K562 (cell line): ENCODE results near the gene AARSD1. TPM values are rescaled to one million over a fixed set of nuclear protein-coding genes. Genes with fewer than 3 reads are reported as not detected.
A peak's percentile ranks its signal among the peaks of the same experiment; 100 is the strongest.

Experiments used
- ATAC-seq: fragments of 200-7000 bp; cut with Tn5 transposase; 3 replicates; pipeline ENCODE4 v1.9.1; 2020; ENCODE audit warnings: moderate library complexity
- BruUV-seq: library from RNA; stranded (reverse); fragments of 400-500 nt; replicated peaks from 2 replicates; lab custom pipeline; 2021; lab: Mats Ljungman, UMichigan
- CTCF ChIA-PET: fragments of 300-600 bp; formaldehyde crosslinking; extraction: SDS; loops from one replicate; lab custom pipeline; 2021; ENCODE audit warnings: low intra/inter-chr PET ratio; lab: Yijun Ruan, JAX
- POLR2A ChIA-PET: fragments of 300-600, 350-650 bp; sonication (Branson Sonifier 250); formaldehyde crosslinking; extraction: SDS; loops from one replicate; lab custom pipeline; 2021; ENCODE audit warnings: antibody characterized with exemption, inconsistent platforms; lab: Yijun Ruan, JAX
- DNase-seq, 4 experiments: peaks; one replicate each; pipeline versions ENCODE4 v3.0.0 to v3.0.0-alpha.2; 2011 to 2018; ENCODE audit warnings: low spot score in 3 of 4, mixed read lengths in 3 of 4; ENCODE audit errors: extremely low read depth in 1 of 4
- FAIRE-seq: peaks from 2 replicates; lab custom pipeline; 2011; peaks lifted over from hg19 to GRCh38; lab: Jason Lieb, UNC
- H2AFZ ChIP-seq: 2 replicates; pipeline ENCODE4 v1.6.0; 2011; ENCODE audit warnings: low read depth, low read length, control low read depth, inconsistent platforms
- H3K27ac ChIP-seq: fragments of 200-600 bp; 3 replicates; pipeline ENCODE4 v1.8.0; 2011; ENCODE audit warnings: low read depth, mild to moderate bottlenecking, control low read depth, inconsistent platforms, low read length, moderate library complexity, mixed read lengths; ENCODE audit errors: extremely low read depth
- H3K27me3 ChIP-seq, 2 experiments: fragments of 300-600 bp in 1 of 2; 2 replicates in 1 of 2; 3 replicates in 1 of 2; pipeline versions ENCODE4 v1.6.0 to v1.8.0; 2011; ENCODE audit warnings: inconsistent platforms in 2 of 2, low read length in 2 of 2, mild to moderate bottlenecking in 1 of 2, mixed read lengths in 1 of 2, moderate library complexity in 1 of 2; ENCODE audit not compliant: control insufficient read depth in 2 of 2, insufficient read depth in 2 of 2
- H3K36me3 ChIP-seq: fragments of 300-600 bp; 3 replicates; pipeline ENCODE4 v1.8.0; 2011; ENCODE audit warnings: mild to moderate bottlenecking, low read length, inconsistent platforms; ENCODE audit not compliant: control insufficient read depth, insufficient read depth
- H3K4me1 ChIP-seq, 2 experiments: fragments of 200-600 bp in 1 of 2; replicated peaks in 1 of 2; 2 replicates in 1 of 2; 3 replicates in 1 of 2; pipeline versions ENCODE4 v1.5.1 to v1.8.0; 2011; ENCODE audit warnings: inconsistent platforms in 2 of 2, low read length in 2 of 2, mild to moderate bottlenecking in 1 of 2, mixed read lengths in 1 of 2, moderate library complexity in 1 of 2; ENCODE audit not compliant: control insufficient read depth in 2 of 2, insufficient read depth in 2 of 2
- H3K4me2 ChIP-seq: 2 replicates; pipeline ENCODE4 v1.6.1; 2011; ENCODE audit warnings: low read length, control low read depth, inconsistent platforms, mixed read lengths; ENCODE audit not compliant: insufficient read depth
- H3K4me3 ChIP-seq: fragments of 200-600 bp; sonication (generic), shearing (Covaris generic); 2 replicates; pipeline ENCODE4 v1.5.1; 2016; ENCODE audit warnings: control low read depth, inconsistent platforms
- H3K79me2 ChIP-seq: fragments of 200-600 bp; 3 replicates; pipeline ENCODE4 v1.8.0; 2011; ENCODE audit warnings: low read length, inconsistent platforms; ENCODE audit not compliant: control insufficient read depth, insufficient read depth
- H3K9ac ChIP-seq, 2 experiments: 2 replicates each; pipeline versions ENCODE4 v1.6.0 to v1.6.1; 2011; ENCODE audit warnings: low read depth in 2 of 2, low read length in 2 of 2, control low read depth in 1 of 2, inconsistent platforms in 1 of 2, mild to moderate bottlenecking in 1 of 2, mixed read lengths in 1 of 2; ENCODE audit not compliant: insufficient read depth in 1 of 2
- H3K9me1 ChIP-seq: one replicate; pipeline ENCODE4 v1.6.0; 2011; ENCODE audit warnings: inconsistent platforms, mild to moderate bottlenecking, low read length, moderate library complexity; ENCODE audit not compliant: control insufficient read depth, insufficient read depth
- H3K9me3 ChIP-seq: replicated peaks from 2 replicates; pipeline ENCODE4 v1.5.1; 2011; ENCODE audit warnings: low read depth, low read length, inconsistent platforms; ENCODE audit not compliant: control insufficient read depth, insufficient read depth
- H4K20me1 ChIP-seq: replicated peaks from 2 replicates; pipeline ENCODE4 v1.6.1; 2011; ENCODE audit warnings: low read length, inconsistent platforms, mixed read lengths; ENCODE audit not compliant: control insufficient read depth, insufficient read depth
- ADNP ChIP-seq: fragments of 200-800 bp; sonication (Bioruptor generic); IDR thresholded peaks from 2 replicates; pipeline ENCODE4 v1.6.1; 2016; ENCODE audit warnings: missing genetic modification characterization, missing compliant biosample characterization
- BRF2 ChIP-seq: IDR thresholded peaks from 3 replicates; pipeline ENCODE4 v1.6.1; 2011; ENCODE audit warnings: borderline replicate concordance, mild to moderate bottlenecking; ENCODE audit not compliant: insufficient read length, insufficient read depth
- DACH1 ChIP-seq: fragments of 450-650 bp; IDR thresholded peaks from 2 replicates; pipeline ENCODE4 v1.6.1; 2018; ENCODE audit not compliant: partially characterized antibody
- ESRRB ChIP-seq: fragments of 250-450 bp; sonication (Bioruptor Pico); IDR thresholded peaks from 2 replicates; pipeline ENCODE4 v1.5.0; 2020; ENCODE audit warnings: mild to moderate bottlenecking, moderate library complexity, borderline replicate concordance
- IRF9 ChIP-seq: fragments of 450-650 bp; IDR thresholded peaks from 2 replicates; pipeline ENCODE4 v1.6.1; 2016; ENCODE audit warnings: missing biosample characterization, missing genetic modification characterization
- MCM2 ChIP-seq: fragments of 450-650 bp; IDR thresholded peaks from 2 replicates; pipeline ENCODE4 v1.6.1; 2017; ENCODE audit warnings: low read depth, mild to moderate bottlenecking
- MTF1 ChIP-seq: fragments of 250-450 bp; sonication (Bioruptor Pico); IDR thresholded peaks from 2 replicates; pipeline ENCODE4 v1.9.0; 2021; ENCODE audit warnings: moderate library complexity, mild to moderate bottlenecking, inconsistent platforms, borderline replicate concordance
- NEUROD1 ChIP-seq: fragments of 150-350 bp; IDR thresholded peaks from 2 replicates; pipeline ENCODE4 v1.6.1; 2014; ENCODE audit warnings: borderline replicate concordance, low read length, low read depth; ENCODE audit not compliant: partially characterized antibody
- NR2C2 ChIP-seq, 2 experiments: fragments of 200-800 bp in 1 of 2; sonication (Bioruptor generic) in 1 of 2; sonication (generic) in 1 of 2; formaldehyde crosslinking in 1 of 2; IDR thresholded peaks; 2 replicates each; pipeline versions ENCODE4 v1.6.1 to v1.8.0; 2016 to 2022; ENCODE audit warnings: mild to moderate bottlenecking in 1 of 2, missing compliant biosample characterization in 1 of 2, missing genetic modification characterization in 1 of 2, missing genetic modification reagents in 1 of 2
- PML ChIP-seq: IDR thresholded peaks from 2 replicates; pipeline ENCODE4 v1.6.1; 2012; ENCODE audit warnings: low read length, inconsistent platforms
- TAL1 ChIP-seq: fragments of 450-650 bp; IDR thresholded peaks from 2 replicates; pipeline ENCODE4 v1.6.1; 2016; ENCODE audit warnings: mild to moderate bottlenecking
- TSC22D4 ChIP-seq: fragments of 450-650 bp; IDR thresholded peaks from 2 replicates; pipeline ENCODE4 v1.6.1; 2016; ENCODE audit warnings: missing genetic modification characterization, missing biosample characterization, control low read depth
- ZMIZ1 ChIP-seq, 2 experiments: fragments of 150-350 bp in 1 of 2; IDR thresholded peaks; 2 replicates each; pipeline ENCODE4 v1.6.1; 2012 to 2016; ENCODE audit warnings: low read depth in 2 of 2, low read length in 2 of 2, mild to moderate bottlenecking in 1 of 2, moderate library complexity in 1 of 2
- WGBS: fragments of 100-300 bp; shearing (Covaris generic); methylation state at CpG from one replicate; pipeline ENCODE4 v1.1.6; 2016; ENCODE audit warnings: low coverage, mixed read lengths; ENCODE audit not compliant: insufficient coverage; ENCODE audit errors: missing lambda C conversion rate; 5-methylcytosine and 5-hydroxymethylcytosine counted together
- in situ Hi-C: fragments of 300-500 bp; cut with MboI; formaldehyde crosslinking; loops from 4 replicates; pipeline ENCODE4 v1.15.0; 2018; ENCODE audit warnings: inconsistent platforms, mixed read lengths
- intact Hi-C: fragments of 100-400 bp; cut with micrococcal nuclease; formaldehyde crosslinking; loops from 2 replicates; pipeline ENCODE4 v1.14.2; 2022
- polyA plus RNA-seq, 8 experiments: library from polyadenylated mRNA; depleted of rRNA in 4 of 8; stranded (reverse) in 5 of 8; unstranded in 3 of 8; fragments of >200 nt; fragmentation: Nextera tagmentation in 2 of 8; fragmentation: Illumina TruSeq in 1 of 8; extraction: Ambion mirVana in 2 of 8; extraction: Trizol in 1 of 8; gene quantifications; 2 replicates each; pipeline versions ENCODE4 v1.2.1 to v1.2.3, GENCODE V29; 2011 to 2014; ENCODE audit warnings: inconsistent platforms in 1 of 8, missing spikeins in 1 of 8
- total RNA-seq, 7 experiments: library from RNA; depleted of rRNA in 6 of 7; stranded (reverse); fragments of >200 nt in 6 of 7; fragmentation: Illumina TruSeq in 2 of 7; extraction: Trizol in 2 of 7; gene quantifications; 2 replicates each; pipeline versions ENCODE4 v1.2.1 to v1.2.3, GENCODE V29; 2011 to 2021; ENCODE audit warnings: low replicate concordance in 1 of 7
- TF ChIP-seq, protein P1 (sequence below): sonication (generic); formaldehyde crosslinking; IDR thresholded peaks from 2 replicates; pipeline ENCODE4 v1.8.1; 2022; ENCODE audit warnings: missing genetic modification reagents

AARSD1 gene
- total and polyA plus RNA-seq, 9 of the 15 experiments (the other 6 are each of a cell fraction or from before 2014, with no cell fraction given) = 51.7 to 98.5 (median 68.6) TPM

GRCh38 chr17:42992872-42993271, 28.6 kb upstream of the AARSD1 start:
- Histone ChIP-seq H3K79me2 (no peaks in the 10 kb centered on the region), H4K20me1 (no peaks in the 10 kb centered on the region), H3K36me3 (peaks cover 63% of the 10 kb centered on the region), H3K4me2 (no peak overlapping the region), H3K4me3 (no peak overlapping the region), H2AFZ (no peak overlapping the region), H3K9me1 (no peaks in the 10 kb centered on the region), H3K4me1 (peaks cover 0 to 8% of the 10 kb centered on the region in 2 experiments; a peak in 2 of 5 replicates), H3K9me3 (no peaks in the 10 kb centered on the region), H3K27ac (no peak overlapping the region), H3K9ac (no peak overlapping the region), H3K27me3 (no peaks in the 10 kb centered on the region)
- 55% methylated on average over 5 of the region's 5 CpGs for WGBS
- intact Hi-C loops = no loop called here
- in situ Hi-C loops = no loop called here
- CTCF ChIA-PET = no interaction called here
- TSS peak; percentile 21 for BruUV-seq
- FAIRE-seq (no peak), ATAC-seq (no peak), DNase-seq (no peak)
- POLR2A ChIA-PET = interaction anchor here (0.6 to 2.2 kb wide), 5 partner anchors 7 to 323 kb away, joined by 3 to 6 read pairs (median 3); no protein-coding TSS in a partner anchor
- no peak for TF ChIP-seq ADNP (tag)
- no peak for TF ChIP-seq NEUROD1
- TF ChIP-seq MTF1 (CRISPR knock-in tag) = no peak
- no peak for TF ChIP-seq ESRRB (CRISPR knock-in tag)
- no peak for TF ChIP-seq MCM2
- no peak for TF ChIP-seq NR2C2 (CRISPR knock-in tag; IDR thresholded peaks at IDR 0.05)
- no peak for TF ChIP-seq NR2C2 (tag; IDR thresholded peaks at IDR 0.05)
- TF ChIP-seq ZMIZ1 (IDR thresholded peaks at IDR 0.05; ENCODE audit: low read depth in 2 of 2, low read length in 2 of 2) = no peak
- TF ChIP-seq PML = no peak
- no peak for TF ChIP-seq IRF9 (tag)
- no peak for TF ChIP-seq TSC22D4 (tag)
- TF ChIP-seq DACH1 = no peak
- TF ChIP-seq BRF2 = no peak
- TF ChIP-seq TAL1 = no peak
- TF ChIP-seq, protein P1, sequence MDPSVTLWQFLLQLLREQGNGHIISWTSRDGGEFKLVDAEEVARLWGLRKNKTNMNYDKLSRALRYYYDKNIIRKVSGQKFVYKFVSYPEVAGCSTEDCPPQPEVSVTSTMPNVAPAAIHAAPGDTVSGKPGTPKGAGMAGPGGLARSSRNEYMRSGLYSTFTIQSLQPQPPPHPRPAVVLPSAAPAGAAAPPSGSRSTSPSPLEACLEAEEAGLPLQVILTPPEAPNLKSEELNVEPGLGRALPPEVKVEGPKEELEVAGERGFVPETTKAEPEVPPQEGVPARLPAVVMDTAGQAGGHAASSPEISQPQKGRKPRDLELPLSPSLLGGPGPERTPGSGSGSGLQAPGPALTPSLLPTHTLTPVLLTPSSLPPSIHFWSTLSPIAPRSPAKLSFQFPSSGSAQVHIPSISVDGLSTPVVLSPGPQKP (CRISPR knock-in tag) = no peak
